ENCODE data around the gene UBE2L3. TPM values are rescaled to one million over a fixed set of nuclear protein-coding genes. Genes with fewer than 3 reads are reported as not detected.

UBE2L3 gene
- total RNA-seq, 1 experiment from 2014 or later = 61.0 TPM

Other genes starting within 250 kb of the UBE2L3 start
- gene RIMBP3B, start 184.0 kb upstream of the UBE2L3 start, total RNA-seq (2014; rRNA removed; shearing (Covaris generic)) = 0.27 TPM in 1 of 2 replicates, not detected in the other
- gene HIC2, start 150.3 kb upstream of the UBE2L3 start, total RNA-seq (2014; rRNA removed; shearing (Covaris generic)) = 0.58 and 0.62 TPM in 2 replicates
- 0.25 TPM in 1 of 2 replicates, not detected in the other for gene TMEM191C, start 100.3 kb upstream of the UBE2L3 start, total RNA-seq (2014; rRNA removed; shearing (Covaris generic))
- gene RIMBP3C, start 16.3 kb upstream of the UBE2L3 start, total RNA-seq (2014; rRNA removed; shearing (Covaris generic)) = 0.27 and 0.31 TPM in 2 replicates
- 26.7 and 35.4 TPM in 2 replicates for gene YDJC, start 62.3 kb downstream of the UBE2L3 start, total RNA-seq (2014; rRNA removed; shearing (Covaris generic))
- 0.10 TPM in 1 of 2 replicates, not detected in the other for gene CCDC116, start 65.0 kb downstream of the UBE2L3 start, total RNA-seq (2014; rRNA removed; shearing (Covaris generic))
- gene SDF2L1, start 74.6 kb downstream of the UBE2L3 start, total RNA-seq (2014; rRNA removed; shearing (Covaris generic)) = 33.6 and 38.7 TPM in 2 replicates
- gene PPIL2, start 98.3 kb downstream of the UBE2L3 start, total RNA-seq (2014; rRNA removed; shearing (Covaris generic)) = 8.6 and 12.9 TPM in 2 replicates
- 0.52 and 0.64 TPM in 2 replicates for gene YPEL1, start 168.1 kb downstream of the UBE2L3 start, total RNA-seq (2014; rRNA removed; shearing (Covaris generic))